ENCODE measurements around the gene PACSIN2.
"Not testable (repeated sequence)": the region's sequence is repeated elsewhere in the genome, so short reads cannot be mapped to it uniquely, and the experiment has no call there.

Gene PACSIN2

GRCh38 chr22:42969348-42969975 is 45.5 kb downstream of the PACSIN2 start:
- H3K9me3 ChIP-seq (ENCODE audit: control insufficient read depth, low read length), result no peaks in the 10 kb centered on the region
- peaks cover 5% of the 10 kb centered on the region for H3K4me1 ChIP-seq (ENCODE audit: control insufficient read depth, insufficient read depth, low read length, poor library complexity, severe bottlenecking)
- H3K36me3 ChIP-seq (ENCODE audit: control insufficient read depth, insufficient read depth, low read length), result no peaks in the 10 kb centered on the region
- H3K4me3 ChIP-seq (ENCODE audit: insufficient read depth, low read depth, low read length, poor library complexity, severe bottlenecking), result no peak overlapping the region
- no peak overlapping the region for H3K27ac ChIP-seq (ENCODE audit: insufficient read depth, low read length, poor library complexity, severe bottlenecking)
- H3K27me3 ChIP-seq (replicated peaks; ENCODE audit: control insufficient read depth, insufficient read depth, low read length, poor library complexity, severe bottlenecking), result no peaks in the 10 kb centered on the region
- no peak for DNase-seq

GRCh38 chr22:42967933-42968332 is 47.0 kb downstream of the PACSIN2 start:
- Histone ChIP-seq H3K27ac (ENCODE audit: insufficient read depth, low read length, poor library complexity, severe bottlenecking) (no peak overlapping the region), H3K4me1 (ENCODE audit: control insufficient read depth, insufficient read depth, low read length, poor library complexity, severe bottlenecking) (peaks cover 5% of the 10 kb centered on the region), H3K27me3 (replicated peaks; ENCODE audit: control insufficient read depth, insufficient read depth, low read length, poor library complexity, severe bottlenecking) (no peaks in the 10 kb centered on the region), H3K4me3 (ENCODE audit: insufficient read depth, low read depth, low read length, poor library complexity, severe bottlenecking) (no peak overlapping the region), H3K36me3 (ENCODE audit: control insufficient read depth, insufficient read depth, low read length) (no peaks in the 10 kb centered on the region), H3K9me3 (ENCODE audit: control insufficient read depth, low read length) (no peaks in the 10 kb centered on the region)
- DNase-seq, result no peak

GRCh38 chr22:42967005-42967404 is 47.9 kb downstream of the PACSIN2 start:
- Histone ChIP-seq H3K4me3 (ENCODE audit: insufficient read depth, low read depth, low read length, poor library complexity, severe bottlenecking) (no peak overlapping the region), H3K4me1 (ENCODE audit: control insufficient read depth, insufficient read depth, low read length, poor library complexity, severe bottlenecking) (peaks cover 5% of the 10 kb centered on the region)

GRCh38 chr22:42966497-42966896 is 48.5 kb downstream of the PACSIN2 start:
- H3K4me1 ChIP-seq (ENCODE audit: control insufficient read depth, insufficient read depth, low read length, poor library complexity, severe bottlenecking), result peaks cover 5% of the 10 kb centered on the region
- no peak overlapping the region for H3K27ac ChIP-seq (ENCODE audit: insufficient read depth, low read length, poor library complexity, severe bottlenecking)
- DNase-seq, result no peak
- H3K27me3 ChIP-seq (replicated peaks; ENCODE audit: control insufficient read depth, insufficient read depth, low read length, poor library complexity, severe bottlenecking), result no peaks in the 10 kb centered on the region
- H3K36me3 ChIP-seq (ENCODE audit: control insufficient read depth, insufficient read depth, low read length), result no peaks in the 10 kb centered on the region
- H3K4me3 ChIP-seq (ENCODE audit: insufficient read depth, low read depth, low read length, poor library complexity, severe bottlenecking), result no peak overlapping the region
- no peaks in the 10 kb centered on the region for H3K9me3 ChIP-seq (ENCODE audit: control insufficient read depth, low read length)

More at GRCh38 chr22:42967005-42967404, 47.9 kb downstream of the PACSIN2 start:
- DNase-seq, result no peak
- H3K9me3 ChIP-seq (ENCODE audit: control insufficient read depth, low read length), result no peaks in the 10 kb centered on the region
- no peaks in the 10 kb centered on the region for H3K27me3 ChIP-seq (replicated peaks; ENCODE audit: control insufficient read depth, insufficient read depth, low read length, poor library complexity, severe bottlenecking)
- H3K36me3 ChIP-seq (ENCODE audit: control insufficient read depth, insufficient read depth, low read length), result no peaks in the 10 kb centered on the region
- no peak overlapping the region for H3K27ac ChIP-seq (ENCODE audit: insufficient read depth, low read length, poor library complexity, severe bottlenecking)

- H3K36me3 ChIP-seq (ENCODE audit: control insufficient read depth, insufficient read depth, low read length), result no peaks in the 10 kb centered on the region
- no peak for DNase-seq
- no peaks in the 10 kb centered on the region for H3K27me3 ChIP-seq (replicated peaks; ENCODE audit: control insufficient read depth, insufficient read depth, low read length, poor library complexity, severe bottlenecking)
- H3K27ac ChIP-seq (ENCODE audit: insufficient read depth, low read length, poor library complexity, severe bottlenecking), result no peak overlapping the region
- no peaks in the 10 kb centered on the region for H3K9me3 ChIP-seq (ENCODE audit: control insufficient read depth, low read length)
- peaks cover 5% of the 10 kb centered on the region for H3K4me1 ChIP-seq (ENCODE audit: control insufficient read depth, insufficient read depth, low read length, poor library complexity, severe bottlenecking)
- H3K4me3 ChIP-seq (ENCODE audit: insufficient read depth, low read depth, low read length, poor library complexity, severe bottlenecking), result no peak overlapping the region
Observed at GRCh38 chr22:42964994-42965699, 49.8 kb downstream of the PACSIN2 start.

- no peak for DNase-seq
- Histone ChIP-seq H3K36me3 (ENCODE audit: control insufficient read depth, insufficient read depth, low read length) (no peaks in the 10 kb centered on the region), H3K4me3 (ENCODE audit: insufficient read depth, low read depth, low read length, poor library complexity, severe bottlenecking) (no peak overlapping the region), H3K27ac (ENCODE audit: insufficient read depth, low read length, poor library complexity, severe bottlenecking) (no peak overlapping the region), H3K27me3 (replicated peaks; ENCODE audit: control insufficient read depth, insufficient read depth, low read length, poor library complexity, severe bottlenecking) (no peaks in the 10 kb centered on the region), H3K4me1 (ENCODE audit: control insufficient read depth, insufficient read depth, low read length, poor library complexity, severe bottlenecking) (peaks cover 10% of the 10 kb centered on the region), H3K9me3 (ENCODE audit: control insufficient read depth, low read length) (no peaks in the 10 kb centered on the region)
Observed at GRCh38 chr22:42963231-42963595, 51.7 kb downstream of the PACSIN2 start.

- Histone ChIP-seq H3K27me3 (replicated peaks; ENCODE audit: control insufficient read depth, insufficient read depth, low read length, poor library complexity, severe bottlenecking) (no peaks in the 10 kb centered on the region), H3K4me3 (ENCODE audit: insufficient read depth, low read depth, low read length, poor library complexity, severe bottlenecking) (no peak overlapping the region), H3K9me3 (ENCODE audit: control insufficient read depth, low read length) (no peaks in the 10 kb centered on the region), H3K36me3 (ENCODE audit: control insufficient read depth, insufficient read depth, low read length) (no peaks in the 10 kb centered on the region), H3K4me1 (ENCODE audit: control insufficient read depth, insufficient read depth, low read length, poor library complexity, severe bottlenecking) (peaks cover 10% of the 10 kb centered on the region), H3K27ac (ENCODE audit: insufficient read depth, low read length, poor library complexity, severe bottlenecking) (no peak overlapping the region)
- DNase-seq, result no peak
Observed at GRCh38 chr22:42962295-42963230, 52.4 kb downstream of the PACSIN2 start.

GRCh38 chr22:42961810-42962209 is 53.1 kb downstream of the PACSIN2 start:
- Histone ChIP-seq H3K27ac (ENCODE audit: insufficient read depth, low read length, poor library complexity, severe bottlenecking) (no peak overlapping the region), H3K27me3 (replicated peaks; ENCODE audit: control insufficient read depth, insufficient read depth, low read length, poor library complexity, severe bottlenecking) (no peaks in the 10 kb centered on the region), H3K36me3 (ENCODE audit: control insufficient read depth, insufficient read depth, low read length) (no peaks in the 10 kb centered on the region), H3K4me1 (ENCODE audit: control insufficient read depth, insufficient read depth, low read length, poor library complexity, severe bottlenecking) (peaks cover 10% of the 10 kb centered on the region), H3K9me3 (ENCODE audit: control insufficient read depth, low read length) (no peaks in the 10 kb centered on the region), H3K4me3 (ENCODE audit: insufficient read depth, low read depth, low read length, poor library complexity, severe bottlenecking) (no peak overlapping the region)
- no peak for DNase-seq

- not testable (repeated sequence) for H3K27ac ChIP-seq (ENCODE audit: insufficient read depth, low read length, poor library complexity, severe bottlenecking); H3K9me3 ChIP-seq (ENCODE audit: control insufficient read depth, low read length); H3K27me3 ChIP-seq (replicated peaks; ENCODE audit: control insufficient read depth, insufficient read depth, low read length, poor library complexity, severe bottlenecking); DNase-seq; H3K36me3 ChIP-seq (ENCODE audit: control insufficient read depth, insufficient read depth, low read length); H3K4me3 ChIP-seq (ENCODE audit: insufficient read depth, low read depth, low read length, poor library complexity, severe bottlenecking)
- peaks cover 10% of the 10 kb centered on the region for H3K4me1 ChIP-seq (ENCODE audit: control insufficient read depth, insufficient read depth, low read length, poor library complexity, severe bottlenecking)
Observed at GRCh38 chr22:42961400-42961690, 53.6 kb downstream of the PACSIN2 start.

Data from effector memory CD4-positive, alpha-beta T cell (primary cell).